Umbilical cord (tissue), 2 donors: ENCODE results near the gene GADD45A. TPM values are rescaled to one million over a fixed set of nuclear protein-coding genes. Genes with fewer than 3 reads are reported as not detected.
"Not testable (repeated sequence)": the region's sequence is repeated elsewhere in the genome, so short reads cannot be mapped to it uniquely, and the experiment has no call there.

Source experiments
- DNase-seq: peaks from one replicate; pipeline ENCODE4 v3.0.0-alpha.2; 2015; ENCODE audit warnings: low spot score
- total RNA-seq: library from RNA; depleted of rRNA; stranded (reverse); fragments of >200 nt; gene quantifications from one replicate; pipeline ENCODE4 v1.2.3, GENCODE V29; 2014; ENCODE audit warnings: low replicate concordance; ENCODE audit not compliant: insufficient read depth

Gene GADD45A
- total RNA-seq, 1 donor from 2014 or later, result 33.0 TPM

DNA sequence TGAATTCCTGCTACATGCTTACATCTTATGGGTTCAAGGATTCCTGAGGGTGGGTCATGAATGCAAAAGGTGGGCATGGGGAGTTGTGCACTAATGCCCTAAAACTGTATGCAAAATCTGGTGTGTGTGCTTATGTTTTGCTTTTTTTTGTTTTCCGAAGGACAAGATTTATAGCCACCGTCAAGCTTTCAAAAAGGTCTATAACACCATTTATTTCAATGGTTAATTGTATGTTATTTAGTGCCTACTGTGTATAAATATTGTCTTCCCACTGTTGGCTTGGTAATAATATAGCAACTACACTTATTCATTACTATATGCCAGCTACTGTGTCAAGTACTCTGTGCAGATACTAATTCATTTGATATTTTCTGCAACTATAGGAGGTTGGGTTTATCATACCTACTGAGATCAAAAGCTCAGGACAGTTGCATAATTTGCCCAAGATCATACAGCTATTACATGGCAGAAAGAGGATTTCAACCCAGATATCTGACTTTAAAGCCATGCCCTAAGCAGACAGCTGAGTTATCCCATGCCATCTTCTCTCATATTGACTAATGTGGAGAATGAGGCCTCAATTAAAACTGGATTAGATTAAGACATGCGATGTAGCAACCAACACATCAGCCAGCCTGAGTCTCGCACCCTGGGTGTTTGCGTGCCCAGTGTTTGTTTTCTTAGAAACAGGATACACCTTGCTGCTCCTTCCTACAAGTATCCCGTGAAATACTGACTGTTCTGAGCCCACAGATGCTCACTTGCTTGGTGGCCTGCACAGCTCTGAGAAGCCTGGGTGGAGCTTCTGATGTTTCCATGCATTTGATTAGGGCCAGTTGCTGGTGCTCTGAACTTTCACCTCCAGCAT, 34.6 kb downstream of the GADD45A start:
- no peak for DNase-seq

DNA sequence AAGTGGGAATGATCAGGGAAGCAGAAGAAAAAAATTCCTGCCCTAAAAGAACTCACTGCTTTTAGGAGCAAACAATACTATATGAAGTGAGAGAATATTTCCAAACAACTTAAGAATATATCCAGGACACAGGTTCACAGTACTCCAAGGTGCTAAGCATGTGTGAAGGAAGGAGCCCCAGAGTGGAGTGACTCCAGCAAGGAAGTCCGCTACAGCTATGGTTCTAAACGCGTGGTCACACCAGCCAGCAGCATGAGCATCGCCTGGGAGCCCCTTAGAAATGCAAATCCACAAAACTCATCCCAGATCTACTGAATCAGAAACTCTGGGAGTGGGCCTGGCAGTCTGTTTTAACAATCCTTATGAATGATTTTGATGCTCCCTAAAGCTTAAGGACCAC, 36.1 kb downstream of the GADD45A start:
- no peak for DNase-seq

DNA sequence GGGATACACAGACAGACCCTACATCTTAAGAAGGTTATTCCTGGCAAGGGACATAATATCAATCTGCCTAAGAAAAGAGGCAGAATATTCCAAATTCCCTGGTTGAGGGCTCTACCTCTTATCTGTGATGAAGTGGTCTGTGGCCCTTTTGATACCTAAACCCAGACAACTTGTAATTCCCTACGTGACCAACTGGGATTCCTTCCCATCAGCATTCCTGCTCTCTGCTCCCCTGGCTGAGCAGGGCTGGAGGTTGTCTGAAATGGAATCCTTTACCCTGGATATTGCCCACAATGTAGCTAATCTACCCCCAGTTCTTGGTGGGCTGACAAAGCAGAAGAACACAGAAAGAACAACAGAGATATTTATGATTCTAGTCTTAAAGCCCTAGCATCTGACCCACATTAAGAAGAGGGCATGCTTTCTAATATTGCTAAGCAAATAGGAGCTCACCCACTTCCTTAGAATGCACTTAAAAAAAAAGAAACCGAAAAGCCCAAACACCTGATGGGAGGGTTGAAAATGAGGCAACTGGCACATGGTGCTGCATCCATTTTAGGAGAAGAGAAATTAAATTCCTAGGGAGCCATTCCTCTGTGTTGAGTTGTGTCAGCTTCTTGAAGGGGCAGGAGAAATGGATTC, 36.8 kb downstream of the GADD45A start:
- no peak for DNase-seq

DNA sequence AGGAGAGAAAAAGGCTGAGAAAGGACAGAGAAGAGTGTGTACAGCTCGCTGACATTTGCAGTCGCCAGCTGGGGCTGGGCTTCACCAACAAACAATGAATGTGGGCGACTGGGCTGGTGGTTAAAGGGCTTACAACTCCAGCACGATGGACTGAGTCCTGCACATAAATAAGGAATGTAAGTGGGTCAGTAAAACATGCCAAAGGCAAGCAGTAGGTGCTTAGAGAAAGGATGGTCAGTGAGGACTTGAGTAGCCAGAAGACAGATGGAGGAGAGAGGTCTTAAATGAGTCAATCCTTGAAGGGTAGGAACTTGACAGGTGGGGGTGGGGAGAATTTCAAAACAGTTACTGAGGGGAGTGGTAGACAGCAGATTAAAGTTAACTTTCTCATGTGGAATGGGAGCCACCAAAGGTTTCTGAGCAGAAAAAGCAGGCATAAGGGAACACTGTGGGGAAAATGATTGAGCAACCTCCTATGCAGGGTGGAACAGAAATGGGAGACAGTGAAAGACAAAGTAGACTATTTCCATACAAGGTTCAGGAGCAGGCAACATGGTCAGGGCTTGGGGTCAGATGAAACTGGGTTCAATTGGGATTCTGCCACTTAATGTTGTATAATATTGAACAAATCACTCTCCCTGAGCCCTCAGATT, 37.4 kb downstream of the GADD45A start:
- no peak for DNase-seq

DNA sequence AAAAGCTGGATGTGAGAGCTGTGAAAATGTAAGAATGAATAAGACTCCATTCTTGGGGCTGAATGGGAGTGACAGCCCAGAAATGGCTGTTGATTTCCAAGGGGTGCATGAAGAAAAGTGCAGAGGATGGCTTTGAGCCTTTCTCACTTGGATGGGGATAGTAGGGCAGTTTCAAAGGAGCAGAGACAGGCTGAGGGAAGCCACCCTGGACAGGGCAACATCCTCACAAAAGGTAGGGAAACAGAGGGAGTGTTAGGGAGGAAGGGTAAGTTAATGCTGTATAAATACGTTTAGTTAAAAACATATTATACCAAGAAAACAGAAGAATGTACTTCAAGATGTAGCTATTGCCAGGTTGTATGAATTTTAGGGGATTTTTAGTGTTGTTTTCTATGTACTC, 38.1 kb downstream of the GADD45A start:
- DNase-seq, result no peak

DNA sequence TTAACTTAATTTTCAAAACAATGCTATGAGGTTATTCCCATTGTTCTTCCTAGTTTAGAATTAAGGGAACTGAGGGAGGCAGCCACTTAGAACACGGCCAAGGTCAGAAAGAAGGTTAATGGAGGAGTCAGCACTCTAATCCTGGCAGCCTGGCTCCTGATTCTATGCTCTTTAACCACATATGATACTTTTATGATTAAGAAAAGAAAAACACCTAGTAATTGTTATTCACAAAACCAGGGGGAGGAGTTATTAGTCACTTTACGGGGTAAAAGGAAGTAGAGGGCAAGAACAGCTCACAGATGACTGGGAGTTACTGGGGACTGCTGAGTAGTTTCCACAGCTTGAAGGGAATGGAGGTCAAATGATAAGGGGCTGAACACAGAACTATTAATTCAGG, 38.6 kb downstream of the GADD45A start:
- peak; percentile 14 for DNase-seq

DNA sequence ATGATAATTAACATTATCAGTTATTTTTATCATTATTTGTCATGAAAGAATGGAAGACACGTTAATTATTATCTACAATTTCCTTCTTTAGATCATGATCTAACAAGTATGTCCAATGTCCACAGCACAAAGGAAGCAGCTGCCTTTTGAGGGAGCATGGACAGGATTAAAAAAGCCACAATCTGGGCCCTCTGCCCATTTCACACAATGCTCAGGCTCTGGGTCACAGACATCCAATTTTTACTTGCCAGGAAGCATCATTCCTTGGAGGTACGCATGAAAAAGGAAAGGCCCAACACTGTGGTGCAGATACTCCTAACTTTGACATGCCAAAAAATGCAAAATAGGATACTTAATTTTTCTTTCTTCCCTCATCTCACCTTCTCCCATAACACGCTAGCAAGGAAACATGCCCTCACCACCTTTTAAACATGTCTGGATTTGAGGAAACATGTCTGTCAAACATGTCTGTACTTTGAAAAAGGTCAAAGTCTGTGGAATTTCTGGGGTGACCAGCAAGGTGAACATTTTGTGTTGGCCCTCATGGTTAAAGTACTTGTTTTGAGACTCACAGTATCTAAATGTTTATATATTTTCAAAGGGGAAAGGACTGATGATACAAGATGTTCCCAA, 40.0 kb downstream of the GADD45A start:
- no peak for DNase-seq

DNA sequence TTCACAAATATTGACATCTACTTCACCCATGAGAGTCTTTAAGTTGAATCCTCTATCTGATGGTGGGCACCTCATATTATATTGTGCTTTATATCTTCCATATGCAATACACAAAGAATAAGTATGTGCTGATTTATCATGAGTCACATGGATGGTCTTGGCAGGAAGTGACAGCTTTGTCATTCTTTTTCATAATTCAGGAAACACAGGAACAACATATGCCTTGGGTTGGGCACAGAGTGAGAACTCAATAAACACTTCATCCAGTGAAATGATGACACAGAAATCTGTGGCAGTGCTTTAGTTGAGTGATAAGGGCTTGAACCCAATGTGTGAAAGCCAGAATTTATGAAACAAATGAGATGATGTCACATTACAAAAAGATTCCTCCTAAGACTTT, 41.2 kb downstream of the GADD45A start:
- no peak for DNase-seq

DNA sequence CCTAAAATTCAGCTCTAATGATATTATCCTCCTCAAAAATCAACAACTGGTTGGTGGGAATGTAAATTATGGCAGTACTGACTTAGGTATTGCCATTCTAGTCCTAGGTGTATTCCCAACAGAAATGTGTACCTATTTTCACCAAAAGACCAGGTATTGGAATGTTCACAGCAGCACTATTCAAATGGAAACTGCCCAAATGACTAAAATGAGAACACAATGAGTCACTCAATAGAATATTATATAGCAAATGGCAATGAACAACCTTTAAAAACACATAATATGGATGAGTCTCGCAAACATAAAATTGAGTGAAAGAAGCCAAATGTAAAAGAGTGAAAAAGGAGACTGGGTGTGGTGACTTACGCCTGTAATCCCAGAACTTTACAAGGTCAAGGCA, 44.9 kb downstream of the GADD45A start:
- no peak for DNase-seq

DNA sequence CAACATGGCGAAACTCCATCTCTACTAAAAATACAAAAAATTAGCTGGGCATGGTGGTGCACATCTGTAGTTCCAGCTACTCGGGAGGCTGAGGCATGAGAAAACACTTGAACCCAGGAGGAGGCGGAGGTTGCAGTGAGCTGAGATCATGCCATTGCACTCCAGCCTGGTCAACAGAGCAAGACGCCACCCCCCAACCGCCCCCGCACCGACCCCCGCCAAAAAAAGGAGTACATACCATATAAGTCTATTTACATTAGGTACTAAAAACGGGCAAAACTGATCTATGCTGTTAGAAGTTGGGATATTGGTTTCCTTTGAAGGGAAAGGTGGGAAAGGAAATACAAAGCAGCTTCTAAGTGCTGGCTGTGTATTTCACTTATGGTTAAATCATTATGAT, 45.3 kb downstream of the GADD45A start:
- not testable (repeated sequence) for DNase-seq

DNA sequence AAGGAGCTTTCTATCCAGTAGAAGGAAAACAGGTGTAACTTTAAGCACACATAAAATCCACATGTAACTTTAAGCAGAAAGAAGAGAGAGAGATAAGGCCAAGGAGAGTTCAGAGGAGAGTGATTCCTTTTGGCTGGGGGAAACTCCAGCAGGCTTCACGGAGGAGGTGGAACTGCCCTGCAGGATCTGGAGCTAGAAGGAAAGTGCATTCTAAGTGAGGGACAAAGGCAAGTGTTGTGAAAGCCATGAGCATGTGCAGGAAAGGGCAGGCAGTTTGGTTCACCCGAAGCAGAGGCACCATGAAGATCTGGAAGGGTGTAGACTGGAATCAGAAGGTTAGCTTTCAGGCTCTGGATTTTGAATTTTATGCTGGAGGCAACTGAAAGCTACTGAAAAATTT, 46.3 kb downstream of the GADD45A start:
- no peak for DNase-seq

DNA sequence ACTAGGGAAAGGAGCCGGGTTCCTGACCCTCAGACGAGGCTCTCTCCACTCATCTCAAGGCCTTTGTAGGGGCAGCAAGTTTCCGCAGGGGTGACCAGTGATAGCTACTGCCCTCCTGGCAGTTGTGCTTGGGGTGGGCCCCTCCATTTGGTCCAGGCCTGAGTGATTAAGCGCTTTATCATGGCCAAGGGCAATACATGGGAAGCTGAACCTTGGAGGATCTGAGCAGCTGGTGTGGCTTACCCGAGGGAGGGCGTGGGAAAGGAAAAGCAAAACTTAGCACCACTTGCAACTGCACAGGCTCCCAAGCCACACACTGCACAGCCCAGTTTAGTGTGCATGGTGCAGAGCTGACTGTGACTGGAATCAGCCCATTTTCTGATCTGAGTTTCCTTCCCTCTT, 47.8 kb downstream of the GADD45A start:
- DNase-seq, result peak; percentile 64

DNA sequence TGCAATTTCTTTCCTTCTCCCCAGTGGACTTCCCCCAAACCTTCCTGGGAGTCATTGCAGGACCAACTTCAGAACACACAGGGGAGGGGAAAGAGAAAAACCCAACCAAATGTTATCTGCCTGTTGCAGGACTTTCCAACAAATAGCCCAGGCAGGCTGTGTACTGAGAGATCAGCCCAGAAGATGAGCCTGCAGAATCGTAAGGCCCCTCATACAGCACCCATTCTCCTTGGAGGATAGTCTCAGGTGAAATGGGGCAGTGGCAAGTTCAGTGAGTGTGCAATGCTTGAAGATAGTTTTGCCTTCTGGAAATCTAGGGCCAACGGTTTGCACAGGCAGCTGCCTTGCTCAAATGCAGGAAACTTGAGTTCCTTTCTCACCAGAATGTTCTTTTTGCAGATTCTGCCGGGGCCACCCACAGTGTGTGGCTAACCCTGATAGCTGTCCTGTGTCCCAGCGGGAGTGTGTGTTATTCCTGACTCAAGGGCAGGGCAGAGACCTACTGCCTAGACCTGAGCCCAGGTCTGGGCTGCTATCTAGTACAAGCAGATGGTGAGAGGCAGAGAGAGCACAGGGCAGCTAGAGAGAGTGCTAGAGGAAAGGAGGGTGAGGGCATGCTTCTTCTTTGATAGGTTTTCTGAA, 48.8 kb downstream of the GADD45A start:
- no peak for DNase-seq

DNA sequence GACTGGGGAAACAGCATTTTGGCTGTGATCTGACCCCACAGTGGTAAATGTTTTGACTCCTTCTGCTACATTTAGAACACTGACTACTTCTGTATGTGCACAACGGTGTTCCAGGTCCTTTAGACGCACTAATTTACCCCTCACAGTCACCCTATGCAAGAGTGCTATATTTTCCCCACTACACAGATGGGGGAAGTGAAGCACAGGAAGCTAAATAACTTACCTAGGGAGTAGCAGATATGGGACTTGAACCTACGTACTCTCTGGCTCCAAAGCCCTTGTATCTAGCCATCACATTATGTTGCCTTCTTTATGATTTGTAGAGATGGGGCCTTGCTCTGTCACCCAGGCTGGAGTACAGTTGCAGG, 49.3 kb downstream of the GADD45A start:
- DNase-seq, result no peak

DNA sequence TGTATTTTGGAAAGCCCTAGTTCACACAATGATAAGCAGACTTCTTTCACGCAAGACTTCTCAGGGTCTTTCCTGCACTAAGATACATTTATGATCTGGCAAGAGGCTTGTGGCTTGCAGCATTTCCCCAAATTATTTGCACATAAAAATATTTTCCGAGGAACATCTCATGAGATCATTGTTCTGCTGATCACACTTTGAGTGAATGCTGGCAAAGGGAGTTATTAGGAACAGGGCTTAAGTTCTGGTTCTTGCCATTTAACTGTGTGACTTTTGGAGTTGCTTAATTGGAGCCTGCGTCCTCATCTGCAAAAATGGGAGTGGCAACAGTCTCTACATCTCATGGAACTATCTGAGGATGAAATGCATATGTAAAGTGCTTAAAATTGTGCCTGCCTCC, 50.2 kb downstream of the GADD45A start:
- no peak for DNase-seq

DNA sequence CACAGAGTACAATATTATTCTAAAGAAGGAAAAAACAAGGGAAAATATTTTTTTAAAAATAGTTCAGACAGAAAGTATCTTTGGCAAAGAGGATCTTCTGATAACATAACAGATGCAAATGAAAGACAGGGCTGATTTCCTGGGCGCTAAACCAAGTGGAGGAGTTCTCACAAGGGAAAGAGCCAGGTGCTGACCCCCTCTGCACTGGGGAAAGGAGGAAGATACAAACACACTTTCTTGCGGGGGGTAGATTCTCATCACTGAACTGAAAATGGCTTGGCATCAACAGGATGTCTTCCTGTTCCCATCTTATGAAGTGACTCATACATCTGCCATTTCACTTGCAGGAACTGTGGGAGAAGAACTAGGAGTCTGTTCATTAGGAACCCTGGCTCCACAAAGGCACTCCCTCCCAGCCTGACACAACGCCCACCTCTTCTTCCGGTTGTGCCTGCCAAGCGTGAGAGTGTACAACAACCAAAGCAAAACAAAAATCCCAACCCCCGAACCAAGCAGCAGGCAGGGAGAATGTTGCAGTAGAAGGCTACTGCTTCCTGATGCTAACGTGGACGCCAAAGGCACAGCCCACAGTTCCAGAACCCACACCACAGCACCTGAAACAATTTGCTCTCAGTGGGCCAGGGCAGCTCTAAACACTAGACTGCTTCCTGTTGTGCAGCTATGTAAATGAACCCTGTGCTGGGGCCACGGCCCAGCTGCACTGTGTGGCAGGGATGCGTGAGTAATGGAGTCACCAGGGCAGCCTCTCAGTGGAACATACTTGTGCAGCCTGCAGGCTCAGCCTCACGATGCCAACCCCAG, 51.0 kb downstream of the GADD45A start:
- peak; percentile 61 for DNase-seq

DNA sequence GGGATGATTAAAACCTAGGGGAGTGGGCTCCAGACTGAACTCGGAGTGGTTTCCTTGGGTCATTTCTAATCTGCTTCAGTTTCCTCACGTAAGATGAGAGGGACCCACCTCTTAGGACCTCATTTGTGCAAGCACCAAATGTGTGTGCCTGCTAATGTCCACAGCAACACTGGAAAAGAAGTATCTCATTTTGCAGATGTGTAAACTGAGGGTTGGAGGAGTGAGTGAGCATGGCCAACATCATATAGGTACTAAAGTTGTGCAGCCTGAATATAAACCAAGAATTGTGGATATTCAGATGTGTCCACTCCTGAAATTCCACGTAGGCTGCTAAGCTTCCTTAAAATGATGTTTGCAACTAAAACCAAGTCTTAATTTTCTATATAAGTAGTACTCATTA, 51.7 kb downstream of the GADD45A start:
- no peak for DNase-seq

DNA sequence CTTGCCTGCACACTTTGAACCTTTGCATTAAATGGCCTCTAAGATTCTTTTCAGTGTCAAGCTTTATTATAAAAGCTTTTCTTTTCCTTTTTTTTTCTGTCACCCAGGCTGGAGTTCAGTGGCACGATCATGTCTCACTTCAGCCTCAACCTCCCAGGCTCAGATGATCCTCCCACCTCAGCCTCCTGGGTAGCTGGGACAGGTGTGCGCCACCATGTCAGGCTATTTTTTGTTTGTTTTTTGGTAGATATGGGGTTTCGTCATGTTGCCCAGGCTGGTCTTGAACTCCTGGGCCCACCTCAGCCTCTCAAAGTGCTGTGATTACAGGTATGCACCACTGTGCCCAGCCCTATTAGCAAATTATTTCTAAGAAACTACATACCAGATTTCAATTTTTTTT, 52.9 kb downstream of the GADD45A start:
- no peak for DNase-seq
